PC-3 (cell line): ENCODE data around the gene FUCA2. TPM values are rescaled to one million over a fixed set of nuclear protein-coding genes. Genes with fewer than 3 reads are reported as not detected.

Experiments used
- ATAC-seq: fragments of 200-7000 bp; cut with Tn5 transposase; 2 replicates; pipeline ENCODE4 v1.9.1; 2020; ENCODE audit warnings: mild to moderate bottlenecking, moderate library complexity
- Bru-seq: library from RNA; stranded (reverse); fragments of 400-500 nt; gene quantifications from one replicate; lab custom pipeline; 2021; lab: Mats Ljungman, UMichigan
- BruChase-seq, 2 experiments: library from RNA; stranded (reverse); fragments of 400-500 nt; gene quantifications; one replicate each; lab custom pipeline; 2021; lab: Mats Ljungman, UMichigan
- BruUV-seq: library from RNA; stranded (reverse); fragments of 400-500 nt; replicated peaks from 2 replicates; lab custom pipeline; 2021; lab: Mats Ljungman, UMichigan
- CTCF ChIA-PET: fragments of 300-600 bp; sonication (Branson Sonifier 250); formaldehyde crosslinking; loops from one replicate; lab custom pipeline; 2022; ENCODE audit warnings: antibody characterized with exemption; lab: Charles Lee
- POLR2A ChIA-PET: fragments of 300-600 bp; sonication (Branson Sonifier 250); formaldehyde crosslinking; loops from one replicate; lab custom pipeline; 2022; ENCODE audit warnings: antibody characterized with exemption; ENCODE audit not compliant: unreplicated experiment; lab: Charles Lee
- DNase-seq: peaks from one replicate; pipeline ENCODE4 v3.0.0-alpha.2; 2015
- H2AFZ ChIP-seq: fragments of 300-600 bp; sonication (generic); 2 replicates; pipeline ENCODE4 v1.6.0; 2016; ENCODE audit warnings: antibody characterized with exemption, low read length
- H3F3A ChIP-seq: fragments of 300-600 bp; sonication (generic); one replicate; pipeline ENCODE4 v1.6.0; 2017; ENCODE audit warnings: antibody characterized with exemption, low read length, control low read depth, mild to moderate bottlenecking; ENCODE audit not compliant: unreplicated experiment
- H3K27ac ChIP-seq: fragments of 300-600 bp; sonication (generic); 2 replicates; pipeline ENCODE4 v1.5.1; 2016; ENCODE audit warnings: mild to moderate bottlenecking, low read length
- H3K27me3 ChIP-seq: fragments of 300-600 bp; sonication (generic); 2 replicates; pipeline ENCODE4 v1.6.1; 2016; ENCODE audit warnings: low read length, mixed read lengths
- H3K36me3 ChIP-seq: fragments of 300-600 bp; sonication (generic); 2 replicates; pipeline ENCODE4 v1.6.1; 2016; ENCODE audit warnings: low read depth, mixed run types, low read length, mixed read lengths
- H3K4me1 ChIP-seq: fragments of 300-600 bp; sonication (generic); 2 replicates; pipeline ENCODE4 v1.5.1; 2016; ENCODE audit warnings: low read length; ENCODE audit not compliant: insufficient read depth
- H3K4me2 ChIP-seq: fragments of 300-600 bp; sonication (generic); 2 replicates; pipeline ENCODE4 v1.6.0; 2016; ENCODE audit warnings: low read length
- H3K4me3 ChIP-seq: fragments of 300-600 bp; sonication (generic); 2 replicates; pipeline ENCODE4 v1.5.1; 2016; ENCODE audit warnings: mild to moderate bottlenecking, low read length, mixed read lengths
- H3K79me2 ChIP-seq: fragments of 300-600 bp; sonication (generic); 2 replicates; pipeline ENCODE4 v1.6.1; 2017; ENCODE audit warnings: low read length, mixed read lengths
- H3K9ac ChIP-seq: fragments of 300-600 bp; sonication (generic); 2 replicates; pipeline ENCODE4 v1.6.0; 2016; ENCODE audit warnings: mild to moderate bottlenecking, low read length
- H3K9me2 ChIP-seq: fragments of 300-600 bp; sonication (generic); replicated peaks from 2 replicates; pipeline ENCODE4 v1.6.1; 2016; ENCODE audit warnings: mixed run types, low read length, mixed read lengths
- H3K9me3 ChIP-seq: fragments of 300-600 bp; sonication (generic); 2 replicates; pipeline ENCODE4 v1.6.1; 2016; ENCODE audit warnings: low read length, mixed read lengths
- H4K20me1 ChIP-seq: fragments of 300-600 bp; sonication (generic); 2 replicates; pipeline ENCODE4 v1.6.1; 2016; ENCODE audit warnings: low read length, mixed read lengths
- CTCF ChIP-seq: fragments of 300-600 bp; sonication (generic); conservative IDR thresholded peaks from 2 replicates; pipeline ENCODE4 v1.5.1; 2017; ENCODE audit warnings: antibody characterized with exemption, low read depth, mild to moderate bottlenecking, low read length
- EZH2 ChIP-seq: fragments of 300-600 bp; sonication (generic); IDR thresholded peaks from one replicate; pipeline ENCODE4 v1.6.1; 2017; ENCODE audit warnings: antibody characterized with exemption, mild to moderate bottlenecking, low read length; ENCODE audit not compliant: unreplicated experiment
- EZH2phosphoT487 ChIP-seq: fragments of 300-600 bp; sonication (generic); IDR thresholded peaks from 2 replicates; pipeline ENCODE4 v1.6.1; 2018; ENCODE audit warnings: mild to moderate bottlenecking, antibody characterized with exemption, low read length, borderline replicate concordance
- intact Hi-C: fragments of 100-400 bp; cut with micrococcal nuclease; formaldehyde crosslinking; loops from 2 replicates; pipeline ENCODE4 v1.9.0; 2023
- long read RNA-seq: library from polyadenylated mRNA; unstranded; transcript quantifications from one replicate; pipeline ENCODE4 v2.0.0, GENCODE V29; 2021; ENCODE audit not compliant: unreplicated experiment
- total RNA-seq: library from RNA; depleted of rRNA; stranded (reverse); fragments of >200 nt; gene quantifications from 2 replicates; pipeline ENCODE4 v1.2.3, GENCODE V29; 2014; rRNA removed

FUCA2 gene
- 49.9 and 52.8 TPM in 2 replicates for total RNA-seq
- Bru-seq, nascent RNA = percentile 76 among the genes with signal in this experiment
- BruChase-seq, experiment 1, labeled RNA remaining after a 6-hour chase = percentile 73 among the genes with signal in this experiment
- BruChase-seq, experiment 2, labeled RNA remaining after a 2-hour chase = percentile 74 among the genes with signal in this experiment
- long read RNA-seq, transcript FUCA2-201 (7 exons, 2,356 nt) = major isoform, 144 of 169 reads
- long read RNA-seq, partial matches to known transcripts = 7 of 169 reads
- long read RNA-seq, other reads (novel, unspliced or antisense) = 18 of 169 reads

GRCh38 chr6:143510991-143511891, at the start of gene FUCA2:
TSS of gene FUCA2 (minus strand) at chr6:143511720. CDS start at chr6:143511634, 86 bp downstream.
- H3K4me2 ChIP-seq = peak within 1 kb of the TSS; percentile 96
- 0 out of 2 replicates have a peak, but pooled peaks cover 3% of the 10 kb centered on the region for H4K20me1 ChIP-seq
- ChIA-PET POLR2A (interaction anchor here (0.5 kb wide), 1 partner anchor 308 kb away, joined by 4 read pairs; no protein-coding TSS in a partner anchor), CTCF (interaction anchor here (0.5 kb wide), 2 partner anchors 10 to 321 kb away, joined by 3 to 7 read pairs; no protein-coding TSS in a partner anchor)
- H3K27me3 ChIP-seq = no peaks in the 10 kb centered on the region
- TF ChIP-seq CTCF = no peak
- TF ChIP-seq EZH2phosphoT487 = no peak
- TF ChIP-seq EZH2 = no peak
- H3F3A ChIP-seq = no peaks in the 10 kb centered on the region
- H3K4me3 ChIP-seq = peak within 1 kb of the TSS; percentile 69
- peaks cover 4% of the 10 kb centered on the region; the same call in 1 of the 2 replicates for H3K36me3 ChIP-seq
- H3K9me2 ChIP-seq = no peaks in the 10 kb centered on the region
- ATAC-seq (peak; percentile 80), DNase-seq (peak; percentile 74)
- BruUV-seq = no TSS peak
- H3K4me1 ChIP-seq = peaks cover 19% of the 10 kb centered on the region
- peak within 1 kb of the TSS; percentile 50 for H3K27ac ChIP-seq
- intact Hi-C loops = no loop called here
- peak within 1 kb of the TSS; percentile 80 for H2AFZ ChIP-seq
- peaks cover 40% of the 10 kb centered on the region for H3K79me2 ChIP-seq
- peak within 1 kb of the TSS; percentile 81 for H3K9ac ChIP-seq
- no peaks in the 10 kb centered on the region for H3K9me3 ChIP-seq

GRCh38 chr6:143561105-143561704, 49.7 kb upstream of the FUCA2 start:
- TF ChIP-seq EZH2 (no peak), EZH2phosphoT487 (no peak), CTCF (no peak)

More at GRCh38 chr6:143561105-143561704, 49.7 kb upstream of the FUCA2 start:
- H3K4me2 ChIP-seq = no peak overlapping the region
- H3K79me2 ChIP-seq = no peaks in the 10 kb centered on the region
- no TSS peak for BruUV-seq
- no peaks in the 10 kb centered on the region for H3K36me3 ChIP-seq
- H2AFZ ChIP-seq = no peak overlapping the region
- intact Hi-C loops = no loop called here
- H3K4me1 ChIP-seq = no peaks in the 10 kb centered on the region
- DNase-seq (no peak), ATAC-seq (no peak)
- H3K4me3 ChIP-seq = no peak overlapping the region
- ChIA-PET CTCF (no interaction called here), POLR2A (no interaction called here)
- H3K27ac ChIP-seq = no peak overlapping the region
- H4K20me1 ChIP-seq = no peaks in the 10 kb centered on the region
- no peaks in the 10 kb centered on the region for H3K9me2 ChIP-seq
- H3F3A ChIP-seq = no peaks in the 10 kb centered on the region
- H3K9me3 ChIP-seq = no peaks in the 10 kb centered on the region
- no peak overlapping the region for H3K9ac ChIP-seq
- no peaks in the 10 kb centered on the region for H3K27me3 ChIP-seq
